HG03135 (cell line): ENCODE data around the gene BRSK1.

Experiments
- ATAC-seq: cut with Tn5 transposase; IDR thresholded peaks from one replicate; pipeline ENCODE4 v1.9.1; 2021; ENCODE audit warnings: mild to moderate bottlenecking, moderate library complexity; ENCODE audit not compliant: unreplicated experiment

The BRSK1 gene

GRCh38 chr19:55283548-55284377, at the start of gene BRSK1:
Gene BRSK1, plus strand, starts transcription at chr19:55283997. Its CDS starts 446 bp downstream, at chr19:55284443.
- ATAC-seq: no peak

- no peak for ATAC-seq
Measured at GRCh38 chr19:55238030-55238429, 45.8 kb upstream of the BRSK1 start.

- ATAC-seq: no peak
Measured at GRCh38 chr19:55239004-55239403, 44.8 kb upstream of the BRSK1 start.

DNA sequence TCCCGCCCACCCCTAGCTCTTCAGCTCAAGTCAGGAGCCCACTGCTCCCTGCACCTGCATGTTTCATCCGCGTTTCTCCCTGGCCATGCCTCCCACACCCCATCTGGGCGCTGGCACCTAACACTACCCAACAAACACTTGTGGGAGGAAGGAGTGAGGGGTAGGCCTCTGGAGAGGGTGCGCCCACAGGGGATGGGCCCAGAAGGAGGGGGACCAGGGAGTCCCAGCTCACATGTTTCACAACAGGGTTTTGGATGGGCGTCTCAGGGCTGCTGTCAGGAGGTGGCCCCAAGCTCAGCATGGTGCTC, 43.1 kb upstream of the BRSK1 start:
- ATAC-seq: no peak

DNA sequence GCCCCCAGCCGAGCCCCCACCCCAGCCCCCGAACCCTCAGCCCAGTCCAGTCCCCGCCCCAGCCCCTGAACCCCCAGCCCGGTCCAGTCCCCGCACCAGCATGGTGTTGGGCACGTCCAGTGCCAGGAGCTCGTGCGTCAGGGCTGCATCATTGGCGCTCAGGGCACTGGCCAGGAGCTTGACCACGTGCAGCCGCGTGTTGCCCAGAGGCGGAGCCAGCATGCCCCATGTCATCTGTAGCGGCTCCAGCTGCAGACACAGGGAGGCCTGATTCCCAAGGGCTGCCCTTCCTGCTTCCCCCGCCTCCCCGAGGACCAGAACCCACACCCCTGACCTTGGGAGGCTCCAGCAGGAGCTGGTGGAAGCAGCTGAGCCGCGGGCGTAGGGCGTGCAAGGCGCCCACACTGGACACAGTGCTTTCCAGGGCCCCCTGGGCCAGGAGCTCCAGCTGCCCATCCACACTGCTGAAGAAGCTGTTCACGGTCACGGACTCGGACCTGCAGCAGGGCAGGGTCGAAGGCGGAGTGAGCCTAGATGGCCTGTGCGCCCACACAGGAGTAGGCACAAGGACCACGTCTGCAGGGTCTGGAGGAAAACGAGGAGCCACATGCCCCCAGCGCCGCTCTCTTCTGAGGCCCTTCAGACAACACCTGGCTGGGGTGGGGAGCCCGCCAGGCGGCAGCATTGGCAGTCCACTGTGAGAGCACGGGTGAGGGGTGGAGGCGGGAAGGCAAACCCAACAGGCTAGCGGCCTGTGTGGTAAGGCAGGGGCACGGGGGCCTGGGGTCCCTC, 42.5 kb upstream of the BRSK1 start:
- ATAC-seq: no peak

DNA sequence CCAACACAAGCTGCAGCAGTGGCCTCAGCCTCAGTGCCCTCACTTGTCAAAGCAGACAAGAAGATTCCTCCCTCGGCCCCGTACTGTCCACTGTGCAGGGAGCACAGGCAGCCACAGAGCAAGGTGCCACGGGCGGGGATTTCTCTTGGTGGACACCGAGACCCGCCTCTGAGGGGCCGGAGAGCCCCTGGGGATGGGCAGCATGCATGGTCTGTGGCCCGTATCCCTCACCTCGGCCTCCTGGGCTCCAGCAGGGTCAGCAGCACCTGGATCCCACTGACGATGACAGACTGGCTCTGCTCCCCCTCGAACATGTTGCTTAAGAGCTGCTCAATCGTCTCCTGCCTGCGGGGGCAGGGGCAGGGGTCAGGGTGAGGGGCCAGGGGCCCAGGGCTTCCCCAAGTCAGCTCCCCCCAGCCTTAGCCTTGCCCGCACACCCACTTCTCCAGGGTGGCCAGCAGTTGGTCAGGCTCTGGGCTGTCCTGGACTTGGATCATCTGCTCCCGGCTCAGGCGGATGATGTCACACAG, 41.8 kb upstream of the BRSK1 start:
- ATAC-seq: no peak

DNA sequence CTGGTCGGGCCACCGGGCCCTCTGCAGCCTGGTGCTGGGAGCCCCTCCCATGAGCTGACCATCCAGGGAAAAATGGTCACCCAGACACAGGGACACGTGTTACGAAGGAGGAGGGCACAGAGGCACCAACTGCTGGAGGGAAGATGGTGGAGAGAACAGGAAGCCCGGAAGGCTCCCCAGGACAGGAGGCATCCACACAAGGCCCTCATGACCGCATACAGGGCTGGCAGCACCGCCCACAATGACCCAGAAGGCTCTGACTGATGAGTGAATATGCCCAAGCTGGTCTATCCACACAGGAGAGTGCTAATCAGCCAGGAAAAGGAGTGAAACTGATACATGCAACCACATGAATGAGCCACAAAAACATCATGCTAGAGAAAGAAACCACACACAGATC, 41.3 kb upstream of the BRSK1 start:
- ATAC-seq: no peak

DNA sequence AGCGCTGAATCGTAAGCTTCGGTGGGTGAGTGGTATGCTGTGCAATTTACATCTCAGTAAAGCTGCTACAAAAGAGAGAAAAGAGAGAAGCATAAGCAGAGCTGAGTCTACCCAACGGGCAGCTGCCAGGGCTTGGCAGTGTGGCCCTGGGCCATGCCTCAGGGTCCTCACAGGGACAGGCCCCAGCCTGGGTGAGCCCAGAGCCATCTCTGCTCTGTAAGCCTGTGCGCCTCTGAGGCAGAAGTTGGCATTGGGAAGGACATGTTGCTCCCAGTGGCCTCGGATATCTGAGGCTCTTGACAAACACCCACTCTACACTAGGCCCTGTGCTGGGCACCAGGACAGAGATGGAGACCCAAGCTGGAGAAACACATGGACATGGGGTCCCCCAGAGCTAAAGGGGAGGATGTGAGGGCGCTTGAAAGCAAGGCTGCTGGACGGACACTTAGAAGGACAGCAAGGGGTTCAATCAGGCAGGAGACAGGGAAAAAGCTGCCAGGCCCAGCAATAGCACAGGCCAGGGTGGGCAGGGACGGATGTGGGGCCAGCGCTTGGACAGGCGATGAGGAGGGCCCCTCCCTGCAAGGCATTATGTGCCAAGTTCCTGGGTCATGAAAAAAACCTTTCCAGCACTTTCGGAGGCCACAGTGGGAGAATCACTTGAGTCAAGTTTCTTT, 39.7 kb upstream of the BRSK1 start:
- no peak for ATAC-seq

DNA sequence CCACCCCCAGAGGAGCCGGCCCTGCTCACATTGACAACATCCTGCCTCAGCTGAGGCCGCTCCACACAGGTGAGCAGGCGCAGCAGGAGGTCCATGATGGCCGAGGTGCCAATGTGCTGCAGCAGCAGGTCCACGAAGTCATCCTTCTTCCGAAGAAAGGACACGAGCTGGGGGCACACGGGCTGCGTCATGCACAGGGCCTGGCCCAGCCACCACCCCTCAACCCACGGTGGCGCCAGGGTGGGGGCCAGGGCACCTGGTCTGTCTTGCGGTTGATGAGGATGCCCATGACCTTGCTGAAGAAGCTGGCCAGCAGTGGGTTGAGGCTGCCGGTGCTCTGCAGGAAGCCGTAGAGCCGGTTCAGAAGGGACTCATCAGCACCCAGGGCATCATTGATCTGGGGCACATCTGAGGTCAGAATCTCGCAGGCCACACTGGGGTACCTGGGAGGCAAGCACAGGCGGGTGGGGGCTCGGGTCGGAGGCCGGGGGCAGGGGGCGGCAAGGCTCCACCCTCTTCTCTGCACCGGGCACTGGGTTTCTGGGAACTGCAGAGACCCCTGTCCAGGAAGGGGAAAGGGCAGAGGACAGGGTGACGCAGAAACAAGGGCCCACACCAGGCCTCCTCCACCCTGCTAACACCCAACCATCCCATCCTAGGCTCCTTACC, 38.4 kb upstream of the BRSK1 start:
- ATAC-seq: no peak

- no peak for ATAC-seq
Measured at GRCh38 chr19:55246462-55247451, 37.0 kb upstream of the BRSK1 start.

- ATAC-seq: no peak
Measured at GRCh38 chr19:55247621-55248099, 36.1 kb upstream of the BRSK1 start.

DNA sequence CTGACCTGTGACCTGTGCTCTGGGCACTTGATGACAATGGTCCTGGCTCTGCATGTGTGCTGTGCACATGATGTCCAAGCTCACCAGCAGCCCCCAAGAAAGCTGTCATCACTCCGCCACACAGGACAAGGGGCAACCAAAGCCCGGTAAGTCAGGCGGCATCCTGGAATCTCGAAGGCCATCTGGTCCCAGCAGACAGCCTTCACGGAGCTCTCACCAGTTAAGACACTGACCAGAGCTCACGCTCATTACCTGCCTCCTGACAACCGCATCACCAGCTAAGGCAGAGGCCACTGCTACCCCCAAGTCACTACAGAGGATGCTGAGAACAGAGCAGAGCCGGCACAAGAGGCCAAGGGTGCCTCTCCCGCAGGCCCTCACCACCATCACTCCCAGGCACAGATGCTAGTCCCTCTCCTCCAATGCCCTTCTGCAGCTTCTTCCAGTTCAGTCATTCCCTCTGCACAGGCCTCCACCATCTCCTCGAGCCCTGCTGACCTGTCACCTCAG, 35.6 kb upstream of the BRSK1 start:
- ATAC-seq: no peak

GRCh38 chr19:55248704-55249103, 35.1 kb upstream of the BRSK1 start:
- no peak for ATAC-seq

- no peak for ATAC-seq
Measured at GRCh38 chr19:55249841-55250240, 34.0 kb upstream of the BRSK1 start.

- no peak for ATAC-seq
Measured at GRCh38 chr19:55250262-55251036, 33.3 kb upstream of the BRSK1 start.

DNA sequence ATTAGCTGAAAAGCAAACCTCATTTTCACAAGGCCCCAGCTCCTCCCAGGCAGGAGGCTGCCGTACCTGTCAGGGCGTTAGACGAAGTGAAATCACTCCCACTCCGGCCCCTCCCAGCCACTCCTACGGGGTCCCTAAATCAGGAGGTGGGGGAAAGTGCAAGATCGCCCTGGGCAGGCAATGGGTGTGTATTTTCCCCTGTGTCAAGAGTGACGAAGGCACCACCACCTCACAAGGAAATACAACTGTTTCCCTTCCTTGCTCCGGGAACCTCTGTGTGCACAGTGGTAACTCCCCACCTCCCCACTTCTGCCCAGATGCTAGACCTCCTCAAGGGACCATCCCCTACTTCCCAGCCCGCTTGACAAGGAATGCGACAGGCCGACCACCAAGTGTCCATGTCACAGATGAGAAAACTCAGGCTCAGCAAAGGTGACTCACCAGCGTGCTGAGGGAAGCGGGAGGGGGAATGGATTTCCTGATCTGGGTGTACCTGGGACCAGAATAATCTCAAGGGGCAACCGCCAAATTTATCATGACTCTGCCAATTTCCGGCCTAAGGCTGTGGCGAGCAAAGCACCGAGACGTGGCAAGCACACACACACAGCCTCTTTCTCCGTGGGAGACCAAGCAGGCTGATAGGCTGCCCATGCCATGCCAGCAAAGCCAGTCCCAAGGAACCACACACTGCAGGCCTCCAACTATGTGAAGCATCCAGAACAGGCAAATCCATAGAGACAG, 32.3 kb upstream of the BRSK1 start:
- ATAC-seq: no peak

- ATAC-seq: no peak
Measured at GRCh38 chr19:55252760-55253663, 30.8 kb upstream of the BRSK1 start.
